Thoracic aorta (tissue), 2 donors: ENCODE data around the gene CCDC3. TPM values are rescaled to one million over a fixed set of nuclear protein-coding genes. Genes with fewer than 3 reads are reported as not detected.

Experiments used
- ATAC-seq: fragments of 150-250 bp; one replicate; pipeline ENCODE4 v1.8.0; 2017; ENCODE audit warnings: low read depth; ENCODE audit not compliant: insufficient number of reproducible peaks, low FRiP score
- DNase-seq: peaks from one replicate; pipeline ENCODE4 v3.0.0-alpha.2; 2020; ENCODE audit warnings: low spot score
- H3K27ac ChIP-seq, 2 donors: fragments of 200-600 bp; sonication (generic); 1 replicate in 1 of 2; 2 replicates in 1 of 2; pipeline ENCODE4 v1.5.1; 2016; ENCODE audit warnings: mild to moderate bottlenecking in 2 of 2, moderate library complexity in 2 of 2
- H3K27me3 ChIP-seq: fragments of 200-600 bp; sonication (generic); replicated peaks from 2 replicates; pipeline ENCODE4 v1.6.0; 2016; ENCODE audit warnings: mild to moderate bottlenecking; ENCODE audit not compliant: insufficient read depth
- H3K36me3 ChIP-seq: fragments of 200-600 bp; sonication (generic); one replicate; pipeline ENCODE4 v1.5.1; 2016
- H3K4me1 ChIP-seq, 2 donors: fragments of 200-600 bp; sonication (generic); 1 replicate in 1 of 2; 2 replicates in 1 of 2; pipeline versions ENCODE4 v1.5.1 to v1.6.0; 2016; ENCODE audit warnings: low read depth in 2 of 2, mild to moderate bottlenecking in 1 of 2; ENCODE audit not compliant: control insufficient read depth in 1 of 2
- H3K4me3 ChIP-seq: fragments of 200-600 bp; sonication (generic); 2 replicates; pipeline ENCODE4 v1.5.1; 2016; ENCODE audit warnings: mild to moderate bottlenecking
- H3K9me3 ChIP-seq: fragments of 200-600 bp; sonication (generic); 2 replicates; pipeline ENCODE4 v1.5.1; 2016
- CTCF ChIP-seq: fragments of 200-600 bp; sonication (generic); IDR thresholded peaks from one replicate; pipeline ENCODE4 v1.5.1; 2019; ENCODE audit warnings: antibody characterized with exemption
- total RNA-seq, 2 donors: library from RNA; depleted of rRNA; stranded (reverse); fragments of >200 nt; gene quantifications; one replicate each; pipeline versions ENCODE4 v1.1.0 to v1.2.3, GENCODE V29; 2016

The CCDC3 gene
- total RNA-seq, 2 donors from 2014 or later = 127 to 137 TPM

- no peaks in the 10 kb centered on the region for H3K9me3 ChIP-seq
- no peaks in the 10 kb centered on the region for H3K27me3 ChIP-seq
- H3K4me3 ChIP-seq = no peak overlapping the region
- no peak overlapping the region for H3K27ac ChIP-seq
- H3K4me1 ChIP-seq = peaks cover 18 to 42% of the 10 kb centered on the region in 2 donors
- ATAC-seq (no peak), DNase-seq (no peak)
- TF ChIP-seq CTCF = no peak
- no peaks in the 10 kb centered on the region for H3K36me3 ChIP-seq
Measured at GRCh38 chr10:12847361-12847975, 154.0 kb downstream of the CCDC3 start.

- ATAC-seq (no peak), DNase-seq (no peak)
- Histone ChIP-seq H3K27me3 (no peaks in the 10 kb centered on the region), H3K9me3 (no peaks in the 10 kb centered on the region), H3K36me3 (no peaks in the 10 kb centered on the region), H3K27ac (no peak overlapping the region), H3K4me1 (peaks cover 18 to 42% of the 10 kb centered on the region in 2 donors), H3K4me3 (no peak overlapping the region)
- no peak for TF ChIP-seq CTCF
Measured at GRCh38 chr10:12846718-12847117, 154.8 kb downstream of the CCDC3 start.

Other genes with a start within 250 kb of the CCDC3 start
- gene OPTN, start 98.5 kb upstream of the CCDC3 start, total RNA-seq = 10 to 100 TPM; 55.8 to 70.3 TPM
- gene MCM10, start 159.8 kb upstream of the CCDC3 start, total RNA-seq = under 1 TPM in 1 of 2 donors, not detected in 1; 0.27 TPM
- gene UCMA, start 232.7 kb upstream of the CCDC3 start, total RNA-seq = not detected